Measurements from ENCODE around the gene GDF7. TPM values are rescaled to one million over a fixed set of nuclear protein-coding genes. Genes with fewer than 3 reads are reported as not detected.

The GDF7 gene
- total RNA-seq, 6 donors from 2014 or later = under 0.01 to 1.8 (median 0.44) TPM

- Histone ChIP-seq H3K27me3 (no peaks in the 10 kb centered on the region), H3K27ac (peak overlapping the region; percentile 88 to 93 (median 92)), H3K4me1 (peaks cover 48 to 57% (median 52%) of the 10 kb centered on the region in 4 donors), H3K9me3 (no peaks in the 10 kb centered on the region), H3K36me3 (peaks cover 22 to 48% (median 43%) of the 10 kb centered on the region in 4 donors), H3K4me3 (no peak overlapping the region)
- ATAC-seq (ENCODE audit: low FRiP score in 2 of 2) = no peak
- WGBS, 2 donors = 83% methylated on average over 13 of the region's 13 CpGs; no CpG with 5 or more reads in 1 of the 2 donors
- peak in 1 of 2 donors; percentile 68 for DNase-seq
- no peak for TF ChIP-seq EP300 (IDR thresholded peaks at IDR 0.05)
- no peak for TF ChIP-seq POLR2A (IDR thresholded peaks at IDR 0.05)
- TF ChIP-seq POLR2AphosphoS5 (IDR thresholded peaks at IDR 0.05) = no peak
- TF ChIP-seq, protein P1, sequence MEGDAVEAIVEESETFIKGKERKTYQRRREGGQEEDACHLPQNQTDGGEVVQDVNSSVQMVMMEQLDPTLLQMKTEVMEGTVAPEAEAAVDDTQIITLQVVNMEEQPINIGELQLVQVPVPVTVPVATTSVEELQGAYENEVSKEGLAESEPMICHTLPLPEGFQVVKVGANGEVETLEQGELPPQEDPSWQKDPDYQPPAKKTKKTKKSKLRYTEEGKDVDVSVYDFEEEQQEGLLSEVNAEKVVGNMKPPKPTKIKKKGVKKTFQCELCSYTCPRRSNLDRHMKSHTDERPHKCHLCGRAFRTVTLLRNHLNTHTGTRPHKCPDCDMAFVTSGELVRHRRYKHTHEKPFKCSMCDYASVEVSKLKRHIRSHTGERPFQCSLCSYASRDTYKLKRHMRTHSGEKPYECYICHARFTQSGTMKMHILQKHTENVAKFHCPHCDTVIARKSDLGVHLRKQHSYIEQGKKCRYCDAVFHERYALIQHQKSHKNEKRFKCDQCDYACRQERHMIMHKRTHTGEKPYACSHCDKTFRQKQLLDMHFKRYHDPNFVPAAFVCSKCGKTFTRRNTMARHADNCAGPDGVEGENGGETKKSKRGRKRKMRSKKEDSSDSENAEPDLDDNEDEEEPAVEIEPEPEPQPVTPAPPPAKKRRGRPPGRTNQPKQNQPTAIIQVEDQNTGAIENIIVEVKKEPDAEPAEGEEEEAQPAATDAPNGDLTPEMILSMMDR (IDR thresholded peaks at IDR 0.05) = no peak
Measured at GRCh38 chr2:20619624-20620024, 47.3 kb upstream of the GDF7 start.

DNA sequence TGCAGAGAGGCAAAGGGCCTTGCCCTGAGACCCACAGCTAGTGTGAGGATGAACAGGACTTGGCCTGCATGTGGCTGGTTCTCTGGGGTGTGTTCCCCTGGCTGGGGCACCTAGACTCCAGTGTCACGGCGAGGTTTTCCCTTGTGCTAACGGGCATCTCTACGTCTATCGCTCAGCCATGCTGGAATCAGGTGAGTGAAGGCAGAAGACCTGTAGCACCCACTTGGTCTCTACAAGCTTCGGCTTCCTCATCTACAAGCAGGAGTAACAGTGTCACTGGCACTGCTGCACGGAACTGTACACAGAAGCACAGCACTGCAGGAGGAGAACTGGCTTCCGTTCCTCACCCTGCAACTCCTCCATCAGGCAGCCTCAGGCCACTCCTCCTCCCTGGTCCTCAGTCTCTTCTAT, 46.7 kb upstream of the GDF7 start:
- H3K4me3 ChIP-seq = no peak overlapping the region
- WGBS, 2 donors = 91% methylated on average over 6 to 8 of the region's 8 CpGs
- peaks cover 23 to 54% (median 46%) of the 10 kb centered on the region in 4 donors for H3K36me3 ChIP-seq
- H3K27ac ChIP-seq = peak overlapping the region; percentile 88 to 93 (median 92)
- no peaks in the 10 kb centered on the region for H3K27me3 ChIP-seq
- ATAC-seq (ENCODE audit: low FRiP score in 2 of 2) = no peak
- DNase-seq = no peak
- TF ChIP-seq POLR2A (IDR thresholded peaks at IDR 0.05) (no peak), EP300 (IDR thresholded peaks at IDR 0.05) (no peak), POLR2AphosphoS5 (IDR thresholded peaks at IDR 0.05) (no peak)
- TF ChIP-seq, protein P1 (IDR thresholded peaks at IDR 0.05) = no peak
- H3K9me3 ChIP-seq = no peaks in the 10 kb centered on the region
- H3K4me1 ChIP-seq = peaks cover 41 to 55% (median 48%) of the 10 kb centered on the region in 4 donors

DNA sequence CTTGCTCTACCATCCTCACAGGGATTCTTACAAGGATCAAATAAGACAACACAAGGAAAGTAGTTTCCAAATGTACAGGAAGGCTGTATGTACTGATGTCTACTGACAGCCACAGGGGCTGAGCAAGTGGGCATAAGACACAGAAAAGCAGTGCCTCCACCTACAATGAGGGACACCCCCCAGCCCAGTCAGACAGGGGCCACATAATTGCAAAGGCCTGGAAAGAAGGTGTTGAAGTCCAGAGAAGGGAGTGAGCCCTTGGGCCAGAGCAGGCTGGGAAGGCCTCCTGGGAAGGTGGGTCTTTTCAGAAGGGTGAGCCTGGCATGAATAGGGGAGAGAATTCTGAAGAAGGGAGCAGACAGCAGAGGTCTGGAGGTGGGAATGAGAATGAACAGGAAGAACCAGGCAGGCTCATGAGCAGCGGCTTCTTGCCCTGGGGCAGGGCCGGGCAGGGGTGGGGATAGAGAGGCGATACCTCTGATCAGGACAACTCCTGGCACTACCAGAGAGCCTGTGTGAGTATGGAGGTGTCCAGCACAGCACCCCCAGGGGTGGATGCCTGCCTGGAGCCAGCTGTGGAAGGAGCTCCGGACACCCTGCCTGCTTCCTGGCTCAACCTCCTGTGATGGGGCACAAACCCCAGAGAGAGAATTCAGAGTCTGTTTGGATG, 46.1 kb upstream of the GDF7 start:
- H3K27me3 ChIP-seq = no peaks in the 10 kb centered on the region
- WGBS, 2 donors = 79 to 97% methylated on average over 3 to 4 of the region's 4 CpGs
- H3K9me3 ChIP-seq = no peaks in the 10 kb centered on the region
- H3K4me3 ChIP-seq = no peak overlapping the region
- ATAC-seq (ENCODE audit: low FRiP score in 2 of 2) (no peak), DNase-seq (no peak)
- peaks cover 35 to 53% (median 47%) of the 10 kb centered on the region in 4 donors for H3K4me1 ChIP-seq
- TF ChIP-seq EP300 (IDR thresholded peaks at IDR 0.05) = no peak
- no peak for TF ChIP-seq POLR2A (IDR thresholded peaks at IDR 0.05)
- TF ChIP-seq POLR2AphosphoS5 (IDR thresholded peaks at IDR 0.05) = no peak
- TF ChIP-seq, protein P1 (IDR thresholded peaks at IDR 0.05) = no peak
- peak overlapping the region; percentile 88 to 93 (median 92) for H3K27ac ChIP-seq
- H3K36me3 ChIP-seq = peaks cover 23 to 55% (median 46%) of the 10 kb centered on the region in 4 donors

DNA sequence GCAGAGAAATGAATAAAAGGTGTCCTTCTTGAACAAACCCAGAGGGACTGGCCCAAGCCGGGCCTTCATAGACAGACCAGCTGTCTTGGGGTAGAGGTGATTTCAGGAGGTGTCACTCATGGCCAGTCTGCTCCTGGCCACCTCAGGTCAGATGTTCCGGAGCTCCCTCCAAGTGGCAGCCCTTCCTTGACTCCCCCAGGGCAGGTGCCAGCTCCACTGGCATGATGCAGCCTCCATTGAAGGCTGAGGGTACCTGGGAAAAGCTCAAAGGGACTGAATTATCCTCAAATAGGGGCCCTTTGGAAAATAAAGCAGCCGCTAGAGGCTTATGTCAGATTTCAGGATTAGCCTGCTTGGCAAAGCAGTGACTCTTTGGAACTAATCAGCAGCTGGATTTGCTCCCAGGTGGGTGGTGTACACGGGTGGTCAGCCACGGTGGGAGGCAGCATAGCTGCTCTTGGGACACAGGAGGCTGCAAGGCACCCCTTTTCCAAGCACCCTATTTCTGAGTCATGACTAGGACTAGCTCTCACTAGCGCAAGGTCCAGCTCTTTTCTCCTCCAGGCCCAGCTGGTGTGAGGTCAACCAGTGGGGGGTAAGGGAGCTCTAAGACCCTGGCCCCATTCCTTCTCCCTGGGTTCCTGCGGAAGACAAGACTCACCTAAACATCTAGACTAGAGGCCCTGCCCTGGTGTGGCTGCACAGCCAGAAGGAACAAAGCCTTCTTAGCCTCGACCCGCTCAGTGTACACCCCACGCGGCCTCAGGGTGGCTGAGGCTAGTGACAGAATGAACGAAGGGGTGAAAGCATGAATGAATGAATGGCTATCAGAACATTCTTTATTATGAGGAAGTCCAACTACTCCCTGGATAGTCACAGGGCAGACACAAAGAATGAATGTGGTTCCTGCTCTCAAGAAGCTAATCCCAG, 45.3 kb upstream of the GDF7 start:
- ATAC-seq (ENCODE audit: low FRiP score in 2 of 2) (no peak), DNase-seq (no peak)
- Histone ChIP-seq H3K9me3 (no peaks in the 10 kb centered on the region), H3K4me3 (no peak overlapping the region), H3K27me3 (no peaks in the 10 kb centered on the region), H3K27ac (peak overlapping the region in 3 of 4 donors; percentile 88 to 93 (median 93)), H3K36me3 (peaks cover 23 to 60% (median 46%) of the 10 kb centered on the region in 4 donors), H3K4me1 (peaks cover 27 to 45% (median 42%) of the 10 kb centered on the region in 4 donors)
- TF ChIP-seq POLR2A (IDR thresholded peaks at IDR 0.05) (no peak), POLR2AphosphoS5 (IDR thresholded peaks at IDR 0.05) (no peak), EP300 (IDR thresholded peaks at IDR 0.05) (no peak)
- TF ChIP-seq, protein P1 (IDR thresholded peaks at IDR 0.05) = no peak
- 82 to 98% methylated on average over 9 to 12 of the region's 12 CpGs for WGBS, 2 donors

Measured in upper lobe of left lung (tissue), 6 donors.